SK-N-SH treated with all-trans-retinoic acid at 6 μM for 48 hours (cell line): ENCODE measurements around the gene RBM33.

Experiments used
- ATAC-seq: fragments of 200-7000 bp; cut with Tn5 transposase; 3 replicates; pipeline ENCODE4 v1.9.1; 2020; ENCODE audit warnings: mild to moderate bottlenecking, moderate library complexity
- BACH2 ChIP-seq: fragments of 250-450 bp; sonication (Bioruptor Pico); IDR thresholded peaks from 2 replicates; pipeline ENCODE4 v1.9.0; 2021; ENCODE audit warnings: mild to moderate bottlenecking, borderline replicate concordance
- CSDC2 ChIP-seq: fragments of 250-450 bp; sonication (Bioruptor Pico); IDR thresholded peaks from 2 replicates; pipeline ENCODE4 v1.5.0; 2020; ENCODE audit warnings: mild to moderate bottlenecking, moderate library complexity
- ISL1 ChIP-seq: fragments of 250-450 bp; sonication (Bioruptor Pico); IDR thresholded peaks from 2 replicates; pipeline ENCODE4 v2.1.2; 2022; ENCODE audit warnings: mild to moderate bottlenecking, moderate library complexity
- RARB ChIP-seq: fragments of 250-450 bp; sonication (Bioruptor Pico); IDR thresholded peaks from 2 replicates; pipeline ENCODE4 v1.8.0; 2021; ENCODE audit warnings: mild to moderate bottlenecking, moderate library complexity
- SNAI2 ChIP-seq: fragments of 250-450 bp; sonication (Bioruptor Pico); IDR thresholded peaks from 2 replicates; pipeline ENCODE4 v1.5.0; 2020; ENCODE audit warnings: mild to moderate bottlenecking, moderate library complexity
- TCF4 ChIP-seq: fragments of 250-450 bp; sonication (Bioruptor Pico); IDR thresholded peaks from 2 replicates; pipeline ENCODE4 v1.8.0; 2021; ENCODE audit warnings: mild to moderate bottlenecking, moderate library complexity, borderline replicate concordance
- TOX ChIP-seq: fragments of 250-450 bp; sonication (Bioruptor Pico); IDR thresholded peaks from 2 replicates; pipeline ENCODE4 v1.8.0; 2021; ENCODE audit warnings: mild to moderate bottlenecking, moderate library complexity, borderline replicate concordance
- ZFP3 ChIP-seq: fragments of 250-450 bp; sonication (Bioruptor Pico); IDR thresholded peaks from 2 replicates; pipeline ENCODE4 v1.5.0; 2020; ENCODE audit warnings: mild to moderate bottlenecking, moderate library complexity
- ZFP30 ChIP-seq: fragments of 450-650 bp; formaldehyde crosslinking; IDR thresholded peaks from 2 replicates; pipeline ENCODE4 v1.5.0; 2022; ENCODE audit warnings: mild to moderate bottlenecking, moderate library complexity
- ZNF565 ChIP-seq: fragments of 450-650 bp; formaldehyde crosslinking; conservative IDR thresholded peaks from 2 replicates; pipeline ENCODE4 v1.5.0; 2020; ENCODE audit warnings: low read depth, mild to moderate bottlenecking, moderate library complexity
- ZNF8 ChIP-seq: fragments of 450-650 bp; formaldehyde crosslinking; IDR thresholded peaks from 2 replicates; pipeline ENCODE4 v1.5.0; 2020; ENCODE audit warnings: mild to moderate bottlenecking, moderate library complexity
- TF ChIP-seq, protein P1 (sequence below): fragments of 250-450 bp; sonication (Bioruptor Pico); IDR thresholded peaks from 2 replicates; pipeline ENCODE4 v1.5.1; 2020; ENCODE audit warnings: low read depth, mild to moderate bottlenecking, moderate library complexity
- TF ChIP-seq, protein P2 (sequence below): fragments of 250-450 bp; sonication (Bioruptor Pico); IDR thresholded peaks from 2 replicates; pipeline ENCODE4 v1.8.0; 2020; ENCODE audit warnings: mild to moderate bottlenecking, moderate library complexity, borderline replicate concordance
- TF ChIP-seq, protein P3 (sequence below): fragments of 250-450 bp; sonication (Bioruptor Pico); IDR thresholded peaks from 2 replicates; pipeline ENCODE4 v1.8.0; 2021; ENCODE audit warnings: low read depth, mild to moderate bottlenecking, moderate library complexity, borderline replicate concordance
- TF ChIP-seq, protein P4 (sequence below): fragments of 250-450 bp; sonication (Bioruptor Pico); IDR thresholded peaks from 2 replicates; pipeline ENCODE4 v1.5.1; 2021; ENCODE audit warnings: mild to moderate bottlenecking, moderate library complexity

RBM33 gene

DNA sequence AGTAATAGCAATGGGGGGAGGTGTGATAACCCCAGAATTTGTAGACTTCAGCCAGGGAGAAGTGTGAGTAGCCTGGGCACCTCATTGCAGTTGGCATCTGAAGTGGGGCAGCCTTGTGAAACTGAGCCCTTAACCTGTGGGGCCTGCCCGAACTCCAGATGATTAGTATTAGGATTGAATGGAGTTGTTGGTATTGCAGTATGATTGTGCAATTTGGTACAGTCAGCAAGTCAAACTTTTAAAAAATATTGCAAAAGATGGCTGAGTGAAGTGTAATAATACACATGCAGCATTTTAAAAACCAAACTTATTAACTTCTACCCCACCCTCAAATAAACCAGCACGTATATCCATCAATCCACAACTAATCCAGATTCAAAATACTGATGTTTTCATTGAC, 9.3 kb downstream of the RBM33 start (continued):
- TF ChIP-seq, protein P1, sequence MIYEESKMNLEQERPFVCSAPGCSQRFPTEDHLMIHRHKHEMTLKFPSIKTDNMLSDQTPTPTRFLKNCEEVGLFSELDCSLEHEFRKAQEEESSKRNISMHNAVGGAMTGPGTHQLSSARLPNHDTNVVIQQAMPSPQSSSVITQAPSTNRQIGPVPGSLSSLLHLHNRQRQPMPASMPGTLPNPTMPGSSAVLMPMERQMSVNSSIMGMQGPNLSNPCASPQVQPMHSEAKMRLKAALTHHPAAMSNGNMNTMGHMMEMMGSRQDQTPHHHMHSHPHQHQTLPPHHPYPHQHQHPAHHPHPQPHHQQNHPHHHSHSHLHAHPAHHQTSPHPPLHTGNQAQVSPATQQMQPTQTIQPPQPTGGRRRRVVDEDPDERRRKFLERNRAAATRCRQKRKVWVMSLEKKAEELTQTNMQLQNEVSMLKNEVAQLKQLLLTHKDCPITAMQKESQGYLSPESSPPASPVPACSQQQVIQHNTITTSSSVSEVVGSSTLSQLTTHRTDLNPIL (CRISPR knock-in tag) = no peak
- TF ChIP-seq ZNF565 (CRISPR knock-in tag) (no peak), CSDC2 (CRISPR knock-in tag) (no peak), ZFP3 (CRISPR knock-in tag) (no peak)

DNA sequence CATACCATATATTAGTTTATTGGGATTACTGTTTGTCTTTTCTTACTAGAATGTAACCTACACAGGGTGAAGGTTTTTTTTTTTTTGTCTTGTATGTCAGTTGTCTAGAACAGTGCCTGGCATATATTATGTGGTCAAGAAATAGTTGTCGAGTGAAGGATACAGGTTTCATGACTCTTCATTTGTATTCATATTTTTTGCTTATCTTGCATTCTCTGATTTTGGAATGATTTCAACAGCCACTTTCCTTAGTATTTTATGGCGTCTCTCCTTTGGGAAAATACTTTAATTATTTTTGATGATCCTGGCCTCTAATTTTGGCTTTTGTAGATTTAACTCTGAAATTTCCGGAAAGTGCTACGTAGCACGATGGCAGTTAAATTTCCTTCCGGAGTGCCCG, 12.4 kb downstream of the RBM33 start:
- TF ChIP-seq TCF4 (CRISPR knock-in tag) (no peak), ZNF8 (CRISPR knock-in tag) (no peak), SNAI2 (no peak)
- TF ChIP-seq, protein P2, sequence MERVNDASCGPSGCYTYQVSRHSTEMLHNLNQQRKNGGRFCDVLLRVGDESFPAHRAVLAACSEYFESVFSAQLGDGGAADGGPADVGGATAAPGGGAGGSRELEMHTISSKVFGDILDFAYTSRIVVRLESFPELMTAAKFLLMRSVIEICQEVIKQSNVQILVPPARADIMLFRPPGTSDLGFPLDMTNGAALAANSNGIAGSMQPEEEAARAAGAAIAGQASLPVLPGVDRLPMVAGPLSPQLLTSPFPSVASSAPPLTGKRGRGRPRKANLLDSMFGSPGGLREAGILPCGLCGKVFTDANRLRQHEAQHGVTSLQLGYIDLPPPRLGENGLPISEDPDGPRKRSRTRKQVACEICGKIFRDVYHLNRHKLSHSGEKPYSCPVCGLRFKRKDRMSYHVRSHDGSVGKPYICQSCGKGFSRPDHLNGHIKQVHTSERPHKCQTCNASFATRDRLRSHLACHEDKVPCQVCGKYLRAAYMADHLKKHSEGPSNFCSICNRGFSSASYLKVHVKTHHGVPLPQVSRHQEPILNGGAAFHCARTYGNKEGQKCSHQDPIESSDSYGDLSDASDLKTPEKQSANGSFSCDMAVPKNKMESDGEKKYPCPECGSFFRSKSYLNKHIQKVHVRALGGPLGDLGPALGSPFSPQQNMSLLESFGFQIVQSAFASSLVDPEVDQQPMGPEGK (CRISPR knock-in tag) = no peak
- no peak for ATAC-seq

DNA sequence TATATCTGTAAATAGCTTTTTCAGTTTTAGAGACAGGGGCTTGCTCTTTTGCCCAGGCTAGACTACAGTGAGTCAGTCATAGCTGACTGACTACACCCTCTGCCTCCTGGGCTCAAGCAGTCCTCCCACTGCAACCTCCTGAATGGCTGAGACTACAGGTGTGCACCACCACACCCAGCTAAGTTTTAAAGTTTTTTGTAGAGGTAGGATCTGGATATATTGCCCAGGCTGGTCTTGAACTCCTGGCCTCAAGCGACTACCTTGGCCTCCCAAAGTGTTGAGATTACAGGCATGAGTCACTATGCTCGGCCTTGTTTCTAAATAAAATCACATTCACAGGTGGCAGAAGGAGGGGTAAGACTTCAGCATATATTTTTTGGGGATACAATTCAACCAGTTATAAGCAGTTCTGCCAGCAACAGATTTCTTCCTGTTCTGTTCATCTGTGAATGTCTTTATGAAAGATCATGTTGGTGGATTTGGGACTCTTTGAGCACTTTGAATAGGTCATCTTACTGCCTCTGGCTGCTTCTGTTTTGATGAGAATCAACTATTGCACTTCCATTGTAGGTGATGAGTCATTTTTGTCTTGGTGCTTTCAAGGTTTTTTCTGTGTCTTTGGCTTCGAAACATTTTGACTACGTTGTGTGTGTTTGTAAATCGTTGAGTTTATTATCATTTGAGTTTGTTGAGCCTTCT, 15.7 kb downstream of the RBM33 start:
- TF ChIP-seq, protein P1 (CRISPR knock-in tag) = no peak
- TF ChIP-seq ISL1 (no peak), CSDC2 (CRISPR knock-in tag) (no peak)
- ATAC-seq = no peak

DNA sequence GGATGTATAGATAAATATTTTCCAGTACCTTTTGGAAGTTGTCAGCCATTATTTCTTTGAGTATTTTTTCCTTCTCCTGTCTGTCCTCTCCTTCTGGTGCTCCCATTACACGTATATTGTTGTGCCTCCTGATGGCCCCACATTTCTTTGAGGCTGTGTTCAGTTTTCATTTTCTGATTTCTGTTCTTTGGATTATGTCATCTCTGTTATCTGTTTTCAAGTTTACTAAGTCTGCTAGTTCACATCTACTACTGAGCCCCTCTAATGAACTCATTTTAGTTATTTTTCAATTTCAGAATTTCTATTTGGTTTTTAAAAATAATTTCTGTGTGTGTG, 16.3 kb downstream of the RBM33 start:
- no peak for ATAC-seq
- TF ChIP-seq, protein P3, sequence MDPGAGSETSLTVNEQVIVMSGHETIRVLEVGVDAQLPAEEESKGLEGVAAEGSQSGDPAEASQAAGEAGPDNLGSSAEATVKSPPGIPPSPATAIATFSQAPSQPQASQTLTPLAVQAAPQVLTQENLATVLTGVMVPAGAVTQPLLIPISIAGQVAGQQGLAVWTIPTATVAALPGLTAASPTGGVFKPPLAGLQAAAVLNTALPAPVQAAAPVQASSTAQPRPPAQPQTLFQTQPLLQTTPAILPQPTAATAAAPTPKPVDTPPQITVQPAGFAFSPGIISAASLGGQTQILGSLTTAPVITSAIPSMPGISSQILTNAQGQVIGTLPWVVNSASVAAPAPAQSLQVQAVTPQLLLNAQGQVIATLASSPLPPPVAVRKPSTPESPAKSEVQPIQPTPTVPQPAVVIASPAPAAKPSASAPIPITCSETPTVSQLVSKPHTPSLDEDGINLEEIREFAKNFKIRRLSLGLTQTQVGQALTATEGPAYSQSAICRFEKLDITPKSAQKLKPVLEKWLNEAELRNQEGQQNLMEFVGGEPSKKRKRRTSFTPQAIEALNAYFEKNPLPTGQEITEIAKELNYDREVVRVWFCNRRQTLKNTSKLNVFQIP (CRISPR knock-in tag) = no peak
- no peak for TF ChIP-seq ZFP30 (CRISPR knock-in tag)
- TF ChIP-seq, protein P4, sequence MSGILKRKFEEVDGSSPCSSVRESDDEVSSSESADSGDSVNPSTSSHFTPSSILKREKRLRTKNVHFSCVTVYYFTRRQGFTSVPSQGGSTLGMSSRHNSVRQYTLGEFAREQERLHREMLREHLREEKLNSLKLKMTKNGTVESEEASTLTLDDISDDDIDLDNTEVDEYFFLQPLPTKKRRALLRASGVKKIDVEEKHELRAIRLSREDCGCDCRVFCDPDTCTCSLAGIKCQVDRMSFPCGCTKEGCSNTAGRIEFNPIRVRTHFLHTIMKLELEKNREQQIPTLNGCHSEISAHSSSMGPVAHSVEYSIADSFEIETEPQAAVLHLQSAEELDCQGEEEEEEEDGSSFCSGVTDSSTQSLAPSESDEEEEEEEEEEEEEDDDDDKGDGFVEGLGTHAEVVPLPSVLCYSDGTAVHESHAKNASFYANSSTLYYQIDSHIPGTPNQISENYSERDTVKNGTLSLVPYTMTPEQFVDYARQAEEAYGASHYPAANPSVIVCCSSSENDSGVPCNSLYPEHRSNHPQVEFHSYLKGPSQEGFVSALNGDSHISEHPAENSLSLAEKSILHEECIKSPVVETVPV = no peak
- no peak for TF ChIP-seq BACH2
- TF ChIP-seq RARB (CRISPR knock-in tag) = no peak
- TF ChIP-seq, protein P2 (CRISPR knock-in tag) = no peak

DNA sequence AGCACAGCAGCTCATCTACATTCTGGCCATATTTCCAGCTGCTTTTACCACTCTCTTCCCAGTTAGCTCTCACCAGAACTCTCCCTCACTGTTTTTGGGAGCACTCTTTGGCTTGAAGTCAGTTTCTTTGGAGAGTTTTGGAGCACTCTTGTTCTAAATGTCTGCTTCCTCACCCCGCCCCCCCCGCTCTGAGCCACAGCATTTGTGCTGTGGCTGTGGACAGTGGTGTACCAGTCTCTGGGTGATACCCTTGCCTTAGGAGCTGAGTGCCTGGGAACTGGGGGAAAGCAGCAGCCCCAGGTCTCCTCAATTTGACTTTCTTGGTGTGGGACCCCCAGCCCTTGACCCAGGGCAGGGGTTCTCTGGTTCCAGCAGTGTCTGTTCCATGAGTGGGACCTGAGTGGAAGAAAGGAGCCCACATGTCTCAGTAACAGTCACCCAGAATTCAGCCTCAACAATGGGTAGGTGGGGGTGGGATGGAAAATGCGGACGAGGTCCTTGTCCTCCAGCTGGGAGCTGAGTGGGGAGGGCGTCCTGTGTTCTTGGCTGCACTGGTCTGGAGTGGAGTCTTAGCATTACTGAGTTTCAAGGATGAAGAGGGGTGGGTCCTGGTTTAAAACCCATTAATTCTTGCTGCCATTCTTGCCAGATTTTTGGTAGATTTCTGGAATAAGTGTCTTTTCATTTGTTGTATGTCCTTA, 18.0 kb downstream of the RBM33 start:
- ATAC-seq = no peak
- TF ChIP-seq, protein P1 (CRISPR knock-in tag) = no peak
- TF ChIP-seq ISL1 (no peak), TOX (CRISPR knock-in tag) (no peak), ZFP3 (CRISPR knock-in tag) (no peak), ZNF565 (CRISPR knock-in tag) (no peak), TCF4 (CRISPR knock-in tag) (no peak), RARB (CRISPR knock-in tag) (no peak)
- TF ChIP-seq, protein P4 = no peak
